NB4 (cell line): ENCODE measurements around the gene TIAM2.
"Not testable (repeated sequence)": the region's sequence is repeated elsewhere in the genome, so short reads cannot be mapped to it uniquely, and the experiment has no call there.

Experiments
- DNase-seq: peaks from one replicate; pipeline ENCODE4 v3.0.0; 2010; ENCODE audit warnings: low read depth
- H3K4me3 ChIP-seq: one replicate; pipeline ENCODE4 v1.5.1; 2011; ENCODE audit warnings: mild to moderate bottlenecking, low read depth, low read length, moderate library complexity
- MYC ChIP-seq: IDR thresholded peaks from 2 replicates; pipeline ENCODE4 v1.6.1; 2011; ENCODE audit warnings: low read depth, low read length
- POLR2A ChIP-seq: IDR thresholded peaks from 2 replicates; pipeline ENCODE4 v1.6.1; 2011; ENCODE audit warnings: mild to moderate bottlenecking; ENCODE audit not compliant: insufficient read length; ENCODE audit errors: extremely low read depth
- TF ChIP-seq, protein P1 (sequence below): IDR thresholded peaks from 2 replicates; pipeline ENCODE4 v1.6.1; 2011; ENCODE audit warnings: low read depth, low read length
- TF ChIP-seq, protein P2 (sequence below): IDR thresholded peaks from one replicate; pipeline ENCODE4 v1.5.1; 2012; ENCODE audit warnings: low read depth, low read length

TIAM2 gene

DNA sequence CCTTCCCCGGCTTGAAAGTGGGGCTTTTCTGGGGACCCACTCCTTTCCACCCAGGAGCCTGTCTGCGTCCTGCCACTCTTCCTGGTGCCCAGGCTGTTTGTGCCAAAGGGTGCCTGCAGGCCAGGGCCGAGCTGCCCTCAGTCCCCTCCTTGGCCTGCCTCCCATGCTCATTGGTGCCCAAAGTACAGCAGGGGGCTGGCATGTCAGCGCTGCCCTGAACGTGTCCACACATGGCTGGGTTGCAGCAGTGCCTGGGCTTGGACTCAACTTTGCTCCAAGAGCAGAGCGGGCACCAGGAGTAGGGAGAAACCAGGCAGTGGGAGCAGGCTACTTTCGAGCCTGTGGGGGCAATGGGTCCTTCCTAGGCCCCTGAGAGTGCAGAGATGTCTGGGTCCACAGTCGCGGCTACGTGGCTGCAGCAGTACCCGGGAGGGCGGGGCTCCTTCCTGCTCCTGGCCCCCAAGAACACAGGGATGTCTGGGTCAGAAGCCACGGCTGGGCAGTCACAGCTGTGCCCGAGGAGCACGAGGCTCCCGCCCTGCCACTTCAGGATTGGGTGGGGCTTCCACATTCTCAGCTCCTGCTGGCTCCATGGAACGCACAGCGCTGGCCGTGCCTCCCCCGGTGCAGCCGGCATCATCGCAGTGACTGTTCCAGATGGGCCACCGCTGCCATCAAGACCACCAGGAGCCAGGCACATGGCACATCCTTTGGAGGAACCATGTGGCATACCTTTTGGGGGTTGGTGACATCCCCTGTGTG lies 218.7 kb downstream of the TIAM2 start:
- DNase-seq, result no peak
- TF ChIP-seq, protein P1, sequence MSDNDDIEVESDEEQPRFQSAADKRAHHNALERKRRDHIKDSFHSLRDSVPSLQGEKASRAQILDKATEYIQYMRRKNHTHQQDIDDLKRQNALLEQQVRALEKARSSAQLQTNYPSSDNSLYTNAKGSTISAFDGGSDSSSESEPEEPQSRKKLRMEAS, result no peak
- TF ChIP-seq POLR2A (no peak), MYC (no peak)
- TF ChIP-seq, protein P2, sequence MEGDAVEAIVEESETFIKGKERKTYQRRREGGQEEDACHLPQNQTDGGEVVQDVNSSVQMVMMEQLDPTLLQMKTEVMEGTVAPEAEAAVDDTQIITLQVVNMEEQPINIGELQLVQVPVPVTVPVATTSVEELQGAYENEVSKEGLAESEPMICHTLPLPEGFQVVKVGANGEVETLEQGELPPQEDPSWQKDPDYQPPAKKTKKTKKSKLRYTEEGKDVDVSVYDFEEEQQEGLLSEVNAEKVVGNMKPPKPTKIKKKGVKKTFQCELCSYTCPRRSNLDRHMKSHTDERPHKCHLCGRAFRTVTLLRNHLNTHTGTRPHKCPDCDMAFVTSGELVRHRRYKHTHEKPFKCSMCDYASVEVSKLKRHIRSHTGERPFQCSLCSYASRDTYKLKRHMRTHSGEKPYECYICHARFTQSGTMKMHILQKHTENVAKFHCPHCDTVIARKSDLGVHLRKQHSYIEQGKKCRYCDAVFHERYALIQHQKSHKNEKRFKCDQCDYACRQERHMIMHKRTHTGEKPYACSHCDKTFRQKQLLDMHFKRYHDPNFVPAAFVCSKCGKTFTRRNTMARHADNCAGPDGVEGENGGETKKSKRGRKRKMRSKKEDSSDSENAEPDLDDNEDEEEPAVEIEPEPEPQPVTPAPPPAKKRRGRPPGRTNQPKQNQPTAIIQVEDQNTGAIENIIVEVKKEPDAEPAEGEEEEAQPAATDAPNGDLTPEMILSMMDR, result no peak
- H3K4me3 ChIP-seq, result no peak overlapping the region

DNA sequence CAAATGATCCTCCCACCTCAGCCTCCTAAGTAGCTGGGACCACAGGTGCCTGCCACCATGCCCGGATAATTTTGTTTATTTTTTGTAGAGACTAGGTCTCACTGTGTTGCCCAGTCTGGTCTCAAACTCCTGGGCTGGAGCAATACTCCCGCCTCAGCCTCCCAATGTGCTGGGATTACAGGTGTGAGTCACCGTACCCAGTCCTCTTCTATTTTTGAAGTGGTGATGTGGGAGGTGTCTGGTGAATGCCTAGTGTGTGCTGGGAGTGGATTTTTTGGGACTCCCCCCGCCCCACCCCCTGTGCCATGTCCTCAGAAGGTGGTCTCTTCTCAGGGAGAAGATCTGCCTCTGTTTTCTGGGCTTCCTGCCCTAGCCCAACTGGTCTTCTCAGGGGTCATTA lies 220.8 kb downstream of the TIAM2 start:
- no peak for DNase-seq
- H3K4me3 ChIP-seq, result no peak overlapping the region
- TF ChIP-seq, protein P2, result no peak
- TF ChIP-seq, protein P1, result no peak
- TF ChIP-seq MYC, result no peak

DNA sequence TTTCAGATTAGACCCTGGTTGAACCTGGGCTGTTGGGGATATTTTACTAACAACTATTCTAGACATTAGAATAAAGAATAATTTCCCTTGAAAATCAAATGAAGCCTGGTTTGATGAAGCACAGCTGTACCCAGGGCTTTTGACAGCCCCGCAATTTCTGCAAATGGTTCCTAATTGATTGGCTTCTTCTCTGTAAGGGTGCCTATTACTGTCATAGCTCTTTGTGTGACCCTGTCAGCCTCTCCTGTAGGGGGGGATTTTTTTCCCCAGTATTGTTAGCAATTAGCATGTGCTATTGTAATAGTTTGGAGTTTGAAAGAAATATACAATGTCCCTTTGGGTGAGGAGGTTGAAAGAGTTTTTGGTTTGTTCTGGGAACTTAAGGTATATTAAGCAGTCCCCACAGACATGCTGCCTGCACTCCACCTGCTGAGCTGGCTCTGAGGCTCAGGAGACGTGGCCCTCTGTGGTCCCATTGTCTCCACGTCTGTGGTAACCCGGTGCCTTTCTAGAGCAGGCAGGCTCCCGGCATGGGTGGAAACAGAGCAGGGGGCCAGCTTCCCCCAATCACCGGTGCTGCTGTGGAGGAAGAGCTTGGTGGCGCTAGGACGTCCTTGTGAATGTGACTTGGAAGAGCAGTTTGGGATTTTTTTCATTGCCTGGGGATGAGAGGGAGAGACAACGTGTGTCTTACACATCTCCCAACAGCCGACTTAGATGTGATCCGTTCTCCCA lies 221.4 kb downstream of the TIAM2 start:
- H3K4me3 ChIP-seq, result no peak overlapping the region
- TF ChIP-seq MYC (no peak), POLR2A (no peak)
- TF ChIP-seq, protein P2, result no peak
- TF ChIP-seq, protein P1, result no peak
- no peak for DNase-seq

DNA sequence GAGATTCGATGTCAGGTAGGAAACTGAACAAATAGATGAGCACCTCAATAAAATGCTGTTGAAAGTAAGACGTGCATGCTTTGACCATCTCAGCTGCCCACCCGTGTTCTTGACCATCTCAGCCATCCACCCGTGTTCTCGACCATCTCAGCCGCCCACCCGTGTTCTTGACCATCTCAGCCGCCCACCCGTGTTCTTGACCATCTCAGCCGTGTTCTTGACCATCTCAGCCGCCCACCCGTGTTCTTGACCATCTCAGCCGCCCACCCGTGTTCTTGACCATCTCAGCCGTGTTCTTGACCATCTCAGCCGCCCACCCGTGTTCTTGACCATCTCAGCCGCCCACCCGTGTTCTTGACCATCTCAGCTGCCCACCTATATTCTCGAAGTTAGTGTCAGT lies 223.6 kb downstream of the TIAM2 start:
- DNase-seq, result not testable (repeated sequence)

DNA sequence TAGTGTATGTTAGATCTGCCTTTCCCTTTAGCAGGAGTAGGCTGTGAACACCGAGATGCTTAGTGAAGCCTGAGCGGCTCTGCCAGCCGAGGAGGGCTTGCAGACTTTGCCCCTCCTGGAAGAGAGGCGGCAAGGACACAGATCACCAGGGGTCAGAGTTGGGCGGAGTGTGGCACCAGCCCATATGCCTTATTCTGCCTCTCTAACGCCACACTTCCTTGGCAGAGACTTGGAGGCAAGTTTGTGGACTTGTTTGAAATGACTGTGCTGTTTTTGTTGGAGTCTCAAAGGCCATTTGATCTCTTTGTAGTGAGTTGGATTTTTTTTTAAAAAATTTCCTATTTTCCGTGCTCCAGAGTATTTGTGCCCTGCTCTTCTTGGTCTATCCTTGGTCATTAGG lies 224.2 kb downstream of the TIAM2 start:
- no peak for DNase-seq
- TF ChIP-seq, protein P2, result no peak
- TF ChIP-seq POLR2A, result no peak
- TF ChIP-seq, protein P1, result no peak
- TF ChIP-seq MYC, result no peak
- H3K4me3 ChIP-seq, result no peak overlapping the region

More for the DNA sequence above, 223.6 kb downstream of the TIAM2 start:
- not testable (repeated sequence) for H3K4me3 ChIP-seq

DNA sequence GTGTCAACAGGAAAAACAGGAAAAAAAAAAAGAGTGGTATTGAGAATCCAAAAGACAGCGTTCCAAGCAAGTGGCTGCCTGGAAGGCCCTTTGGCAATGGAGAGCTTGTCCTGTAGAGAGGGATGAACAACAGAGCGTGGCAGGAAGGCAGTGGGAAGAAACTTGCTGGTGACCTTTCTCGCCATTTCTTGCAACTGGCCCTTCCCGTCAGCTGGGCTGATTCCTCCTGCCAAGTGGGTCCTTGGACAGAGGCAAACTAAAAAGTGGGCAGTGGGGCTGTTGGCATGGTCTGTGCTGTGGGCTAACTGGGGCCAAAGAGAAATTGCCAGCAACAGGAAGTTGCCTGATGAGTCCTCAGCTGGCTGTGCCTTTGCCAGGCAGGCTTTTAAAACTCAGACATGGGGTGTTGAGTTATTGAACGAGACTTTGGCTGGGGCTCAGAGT lies 224.8 kb downstream of the TIAM2 start:
- TF ChIP-seq, protein P1, result no peak
- no peak for TF ChIP-seq MYC
- TF ChIP-seq, protein P2, result no peak
- TF ChIP-seq POLR2A, result no peak
- no peak for DNase-seq
- no peak overlapping the region for H3K4me3 ChIP-seq
